Heart left ventricle (tissue), 16 donors: ENCODE data around the gene CAV1. TPM values are rescaled to one million over a fixed set of nuclear protein-coding genes. Genes with fewer than 3 reads are reported as not detected.

Experiments
- ATAC-seq, 4 donors: fragments of 200-7000 bp; cut with Tn5 transposase; one replicate each; pipeline ENCODE4 v1.9.1; 2020 to 2022; ENCODE audit warnings: moderate library complexity in 4 of 4, mild to moderate bottlenecking in 3 of 4, moderate number of reproducible peaks in 1 of 4
- DNase-seq, 5 donors: peaks; one replicate each; pipeline ENCODE4 v3.0.0-alpha.2; 2020
- H3K27ac ChIP-seq, 12 donors: fragments of 200-600 bp; sonication (generic) in 4 of 12; one replicate each; pipeline versions ENCODE4 v1.5.0 to v1.8.0; 2016 to 2022; ENCODE audit warnings: mild to moderate bottlenecking in 2 of 12
- H3K27me3 ChIP-seq, 9 donors: fragments of 200-600 bp; sonication (generic) in 2 of 9; one replicate each; pipeline versions ENCODE4 v1.5.1 to v1.8.0; 2016 to 2022; ENCODE audit warnings: mild to moderate bottlenecking in 3 of 9
- H3K36me3 ChIP-seq, 9 donors: fragments of 200-600 bp; sonication (generic) in 2 of 9; one replicate each; pipeline versions ENCODE4 v1.5.0 to v1.8.0; 2018 to 2022; ENCODE audit warnings: mild to moderate bottlenecking in 2 of 9
- H3K4me1 ChIP-seq, 12 donors: fragments of 200-600 bp; sonication (generic) in 4 of 12; one replicate each; pipeline versions ENCODE4 v1.5.0 to v1.8.0; 2016 to 2022; ENCODE audit warnings: mild to moderate bottlenecking in 3 of 12
- H3K4me3 ChIP-seq, 12 donors: fragments of 200-600 bp; sonication (generic) in 4 of 12; one replicate each; pipeline versions ENCODE4 v1.5.0 to v1.8.0; 2017 to 2022; ENCODE audit warnings: mild to moderate bottlenecking in 9 of 12, moderate library complexity in 4 of 12
- H3K9me3 ChIP-seq, 12 donors: fragments of 200-600 bp; sonication (generic) in 4 of 12; one replicate each; pipeline versions ENCODE4 v1.5.0 to v1.8.0; 2016 to 2022; ENCODE audit warnings: mild to moderate bottlenecking in 1 of 12
- POLR2A ChIP-seq, 2 donors: fragments of 450-650 bp; IDR thresholded peaks; one replicate each; pipeline ENCODE4 v1.6.1; 2017; ENCODE audit warnings: antibody characterized with exemption in 2 of 2, mild to moderate bottlenecking in 2 of 2, moderate library complexity in 2 of 2
- WGBS, 4 donors: extraction: QIAGEN DNeasy Blood & Tissue Kit in 2 of 4; methylation state at CpG; one replicate each; pipeline versions ENCODE4 v1.1.5 to v1.1.7; 2013 to 2018; 5-methylcytosine and 5-hydroxymethylcytosine counted together
- intact Hi-C, 10 donors: fragments of 100-400 bp; cut with DNase I; formaldehyde crosslinking; loops; one replicate each; pipeline versions ENCODE4 v1.11.1 to v1.14.2; 2022
- polyA plus RNA-seq, 2 donors: library from polyadenylated mRNA; stranded (reverse); fragments of 200-250 nt; gene quantifications; one replicate each; pipeline ENCODE4 v1.2.3, GENCODE V29; 2013
- total RNA-seq, 9 donors: library from RNA; depleted of rRNA in 2 of 9; stranded (reverse); fragments of >200 nt in 2 of 9; fragmentation: NEBNext Ultra II Directional in 3 of 9; extraction: Animal tissue kit (Norgen Biotek cat#: 25700) in 3 of 9; gene quantifications; one replicate each; pipeline versions ENCODE4 v1.1.0 to v1.2.4, GENCODE V29; 2016 to 2023
- TF ChIP-seq, protein P1 (sequence below), 12 donors: fragments of 200-600 bp; sonication (generic) in 4 of 12; IDR thresholded peaks; one replicate each; pipeline versions ENCODE4 v1.5.0 to v1.8.0; 2018 to 2022; ENCODE audit warnings: antibody characterized with exemption in 12 of 12, mild to moderate bottlenecking in 5 of 12
- donor health status: ischemic (EF 13 %, LVEDD 7.1; RV severe dilation, severe dysfunction).
- donor health status: healthy with polysubstance abuse.
- donor health status: DM: no; HTN: yes; CAD: no.
- donor health status: DM: no; HTN: no; CAD: no.
- donor health status: ischemic (EF 25% LVEDD 6.9; RV normal size, moderate dysfunction).
- donor health status: ischemic (EF 25% LVEDD 5.7; RV mildly dilated, moderate dysfunction).
- donor health status: healthy.
- donor health status: DM: yes; HTN: yes; CAD: no.
- donor health status: ischemic (EF 35%, LVEDD 5.7; RV mildly dilated, moderate dysfunction).
- donor health status: nonischemic (EF 11% LVEDD 7.7; RV severe dilation, severe dysfunction).
- donor health status: DM: yes; HTN: yes; CAD: no.
- donor health status: PGD.
- donor health status: ischemic (EF 29% LVEDD 5.4; RV normal size, mild dysfunction).
- donor health status: nonischemic (EF 23%, LVEDD 6.1; RV moderate dilation, normal function).

Gene CAV1
- total and polyA plus RNA-seq, 11 donors: 125 to 408 (median 281) TPM

DNA sequence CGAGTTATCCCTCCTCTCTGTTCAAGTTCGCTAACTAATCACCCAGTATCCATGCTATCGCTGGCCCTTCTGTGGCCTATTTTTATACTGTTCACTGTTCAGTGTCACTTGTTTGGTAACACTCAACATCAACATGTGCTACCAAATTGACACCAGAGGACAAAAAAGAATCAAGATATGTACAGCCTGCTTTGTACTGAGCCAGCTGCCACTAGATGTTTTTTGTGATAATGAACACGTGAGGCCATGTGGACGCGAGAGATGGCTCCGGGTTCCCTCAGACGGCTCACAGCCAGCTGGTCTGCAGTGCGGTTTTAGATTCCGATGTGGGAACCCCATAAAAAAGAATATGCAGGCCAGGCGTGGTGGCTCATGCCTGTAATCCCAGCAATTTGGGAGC lies 21.2 kb downstream of the CAV1 start:
- Histone ChIP-seq H3K9me3 (no peaks in the 10 kb centered on the region), H3K4me1 (peaks cover 7 to 98% (median 81%) of the 10 kb centered on the region in 12 donors), H3K27ac (peak overlapping the region; percentile 27 to 77 (median 68)), H3K4me3 (no peak overlapping the region), H3K27me3 (no peaks in the 10 kb centered on the region), H3K36me3 (peaks cover 0 to 83% (median 15%) of the 10 kb centered on the region in 9 donors)
- TF ChIP-seq POLR2A (IDR thresholded peaks at IDR 0.05): no peak
- TF ChIP-seq, protein P1, sequence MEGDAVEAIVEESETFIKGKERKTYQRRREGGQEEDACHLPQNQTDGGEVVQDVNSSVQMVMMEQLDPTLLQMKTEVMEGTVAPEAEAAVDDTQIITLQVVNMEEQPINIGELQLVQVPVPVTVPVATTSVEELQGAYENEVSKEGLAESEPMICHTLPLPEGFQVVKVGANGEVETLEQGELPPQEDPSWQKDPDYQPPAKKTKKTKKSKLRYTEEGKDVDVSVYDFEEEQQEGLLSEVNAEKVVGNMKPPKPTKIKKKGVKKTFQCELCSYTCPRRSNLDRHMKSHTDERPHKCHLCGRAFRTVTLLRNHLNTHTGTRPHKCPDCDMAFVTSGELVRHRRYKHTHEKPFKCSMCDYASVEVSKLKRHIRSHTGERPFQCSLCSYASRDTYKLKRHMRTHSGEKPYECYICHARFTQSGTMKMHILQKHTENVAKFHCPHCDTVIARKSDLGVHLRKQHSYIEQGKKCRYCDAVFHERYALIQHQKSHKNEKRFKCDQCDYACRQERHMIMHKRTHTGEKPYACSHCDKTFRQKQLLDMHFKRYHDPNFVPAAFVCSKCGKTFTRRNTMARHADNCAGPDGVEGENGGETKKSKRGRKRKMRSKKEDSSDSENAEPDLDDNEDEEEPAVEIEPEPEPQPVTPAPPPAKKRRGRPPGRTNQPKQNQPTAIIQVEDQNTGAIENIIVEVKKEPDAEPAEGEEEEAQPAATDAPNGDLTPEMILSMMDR (IDR thresholded peaks at IDR 0.05): no peak
- intact Hi-C loops: loop anchor here in 1 of 10 donors (1.0 kb wide), 1 partner anchor 12 kb away; no protein-coding TSS in a partner anchor
- DNase-seq: peak in 1 of 5 donors; percentile 42
- peak; percentile 87 to 92 (median 89) for ATAC-seq
- 37 to 65% (median 45%) methylated on average over 10 to 11 of the region's 11 CpGs for WGBS, 4 donors

- Histone ChIP-seq H3K4me3 (no peak overlapping the region), H3K27ac (peak overlapping the region in 8 of 12 donors; percentile 27 to 76 (median 70)), H3K9me3 (no peaks in the 10 kb centered on the region), H3K4me1 (peaks cover 7 to 98% (median 73%) of the 10 kb centered on the region in 12 donors), H3K27me3 (no peaks in the 10 kb centered on the region), H3K36me3 (peaks cover 0 to 83% (median 15%) of the 10 kb centered on the region in 9 donors)
- intact Hi-C loops: loop anchor here in 1 of 10 donors (1.0 kb wide), 1 partner anchor 13 kb away; no protein-coding TSS in a partner anchor
- TF ChIP-seq, protein P1 (IDR thresholded peaks at IDR 0.05): no peak
- TF ChIP-seq POLR2A (IDR thresholded peaks at IDR 0.05): no peak
- no peak for DNase-seq
- WGBS, 4 donors: 46 to 58% (median 54%) methylated on average over 1 of the region's 1 CpG
- ATAC-seq: peak in 1 of 4 donors; percentile 23
These were observed 22.1 kb downstream of the CAV1 start for GRCh38 chr7:116546916-116547315.

GRCh38 chr7:116547347-116547746 lies 22.5 kb downstream of the CAV1 start:
- TF ChIP-seq, protein P1 (IDR thresholded peaks at IDR 0.05): no peak
- TF ChIP-seq POLR2A (IDR thresholded peaks at IDR 0.05): no peak
- Histone ChIP-seq H3K9me3 (no peaks in the 10 kb centered on the region), H3K4me1 (peaks cover 7 to 98% (median 69%) of the 10 kb centered on the region in 12 donors), H3K27me3 (no peaks in the 10 kb centered on the region), H3K27ac (peak overlapping the region in 6 of 12 donors; percentile 27 to 76 (median 72)), H3K36me3 (peaks cover 0 to 83% (median 15%) of the 10 kb centered on the region in 9 donors), H3K4me3 (no peak overlapping the region)
- 57 to 78% (median 66%) methylated on average over 2 of the region's 2 CpGs for WGBS, 4 donors
- intact Hi-C loops: no loop called here
- ATAC-seq: no peak
- no peak for DNase-seq

DNA sequence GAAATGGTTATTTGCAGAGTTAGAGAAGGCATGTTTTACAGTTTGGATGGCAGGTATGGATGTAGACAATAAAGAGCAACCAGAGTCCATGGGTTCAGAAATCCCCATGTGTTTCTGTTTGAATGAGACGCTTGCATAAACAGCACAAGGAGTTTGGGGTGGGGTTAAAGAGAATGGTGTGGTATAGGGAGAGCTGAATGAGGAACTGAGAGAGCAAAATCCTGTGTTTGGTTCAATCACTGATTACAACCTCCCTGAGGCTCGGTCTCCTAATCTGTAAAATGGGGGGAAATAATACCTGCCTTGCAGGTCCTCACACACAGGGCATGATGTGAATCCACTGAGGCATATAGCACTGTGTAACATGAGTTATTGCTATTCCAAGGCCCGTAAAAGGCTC lies 23.7 kb downstream of the CAV1 start:
- intact Hi-C loops: no loop called here
- Histone ChIP-seq H3K9me3 (no peaks in the 10 kb centered on the region), H3K27me3 (no peaks in the 10 kb centered on the region), H3K36me3 (peaks cover 0 to 79% (median 15%) of the 10 kb centered on the region in 9 donors), H3K4me3 (no peak overlapping the region), H3K4me1 (peaks cover 7 to 98% (median 70%) of the 10 kb centered on the region in 12 donors), H3K27ac (peak overlapping the region in 6 of 12 donors; percentile 6 to 74 (median 16))
- no peak for TF ChIP-seq POLR2A (IDR thresholded peaks at IDR 0.05)
- TF ChIP-seq, protein P1 (IDR thresholded peaks at IDR 0.05): no peak
- DNase-seq (no peak), ATAC-seq (no peak)
- 46 to 65% (median 57%) methylated on average over 3 of the region's 3 CpGs for WGBS, 4 donors
